H1 (cell line): Measurements from ENCODE around the gene FAM111A. TPM values are rescaled to one million over a fixed set of nuclear protein-coding genes. Genes with fewer than 3 reads are reported as not detected.

Source experiments
- BCL11A ChIP-seq, 2 experiments: IDR thresholded peaks; one replicate each; pipeline ENCODE4 v1.6.1; 2011; ENCODE audit warnings: low read depth in 2 of 2, low read length in 2 of 2, mild to moderate bottlenecking in 2 of 2
- CBX8 ChIP-seq: fragments of 300-800, 300-1000 bp; sonication (generic); IDR thresholded peaks from 2 replicates; pipeline ENCODE4 v1.7.1; 2016; ENCODE audit warnings: low read depth, low read length, borderline replicate concordance
- YY1 ChIP-seq: IDR thresholded peaks from 2 replicates; pipeline ENCODE4 v1.6.1; 2011; ENCODE audit warnings: low read depth, mild to moderate bottlenecking, low read length
- polyA plus RNA-seq, 7 experiments: library from polyadenylated mRNA; depleted of rRNA in 3 of 7; stranded (reverse) in 5 of 7; unstranded in 2 of 7; fragments of >200 nt in 5 of 7; fragments of 200-250 nt in 2 of 7; gene quantifications; 1 replicate in 5 of 7; 2 replicates in 1 of 7; 4 replicates in 1 of 7; pipeline versions ENCODE4 v1.2.1 to v1.2.3, GENCODE V29; 2011 to 2013; ENCODE audit warnings: missing spikeins in 2 of 7, mixed read lengths in 2 of 7
- total RNA-seq: library from RNA; stranded (reverse); fragmentation: NEBNext Ultra II Directional; extraction: Animal tissue kit (Norgen Biotek cat#: 25700); gene quantifications from 2 replicates; pipeline ENCODE4 v1.2.1, GENCODE V29; 2021

FAM111A gene
- total and polyA plus RNA-seq, 2 of the 8 experiments (the other 6 are each of a cell fraction or from before 2014, with no cell fraction given) = 10.2 to 29.9 TPM

GRCh38 chr11:59117774-59118173 lies 24.9 kb upstream of the FAM111A start (continued):
- TF ChIP-seq BCL11A (IDR thresholded peaks at IDR 0.05; ENCODE audit: low read depth in 2 of 2, low read length in 2 of 2) (no peak), YY1 (no peak), CBX8 (no peak)
